Panc1 (cell line): ENCODE data around the gene CACNG7. TPM values are rescaled to one million over a fixed set of nuclear protein-coding genes. Genes with fewer than 3 reads are reported as not detected.
A peak's percentile ranks its signal among the peaks of the same experiment; 100 is the strongest.
"Not testable (repeated sequence)": the region's sequence is repeated elsewhere in the genome, so short reads cannot be mapped to it uniquely, and the experiment has no call there.

Source experiments
- ATAC-seq: fragments of 200-7000 bp; cut with Tn5 transposase; 2 replicates; pipeline ENCODE4 v1.9.1; 2020; ENCODE audit warnings: mild to moderate bottlenecking, moderate library complexity
- BruUV-seq: library from RNA; stranded (reverse); fragments of 400-500 nt; replicated peaks from 2 replicates; lab custom pipeline; 2021; lab: Mats Ljungman, UMichigan
- CTCF ChIA-PET: fragments of 300-600 bp; sonication (Branson Sonifier 250); formaldehyde crosslinking; loops from one replicate; lab custom pipeline; 2022; ENCODE audit warnings: antibody characterized with exemption; lab: Charles Lee
- POLR2A ChIA-PET: fragments of 300-600 bp; sonication (Branson Sonifier 250); formaldehyde crosslinking; loops from one replicate; lab custom pipeline; 2022; ENCODE audit warnings: antibody characterized with exemption; lab: Charles Lee
- DNase-seq: peaks from one replicate; pipeline ENCODE4 v3.0.0-alpha.2; 2010; ENCODE audit warnings: low read depth, low spot score
- H3K27ac ChIP-seq: 2 replicates; pipeline ENCODE4 v1.5.1; 2011; ENCODE audit warnings: mild to moderate bottlenecking, low read length, inconsistent platforms
- H3K27me3 ChIP-seq: fragments of 200-500 bp; sonication (Bioruptor generic); 2 replicates; pipeline ENCODE4 v1.6.0; 2014; ENCODE audit warnings: low read length, inconsistent platforms; ENCODE audit not compliant: control insufficient read depth, insufficient read depth
- H3K36me3 ChIP-seq: fragments of 200-500 bp; sonication (Bioruptor generic); 2 replicates; pipeline ENCODE4 v1.5.1; 2014; ENCODE audit warnings: inconsistent platforms, mild to moderate bottlenecking, low read length, moderate library complexity; ENCODE audit not compliant: control insufficient read depth, insufficient read depth
- H3K4me1 ChIP-seq: 2 replicates; pipeline ENCODE4 v1.5.1; 2011; ENCODE audit warnings: inconsistent platforms, mild to moderate bottlenecking, low read length, moderate library complexity; ENCODE audit not compliant: control insufficient read depth, insufficient read depth
- H3K4me3 ChIP-seq, 2 experiments: 2 replicates each; pipeline ENCODE4 v1.5.1; 2011 to 2012; ENCODE audit warnings: low read depth in 2 of 2, low read length in 2 of 2, mild to moderate bottlenecking in 2 of 2, inconsistent platforms in 1 of 2, moderate library complexity in 1 of 2
- H3K9me3 ChIP-seq: fragments of 200-500 bp; sonication (Bioruptor generic); 2 replicates; pipeline ENCODE4 v1.5.1; 2014; ENCODE audit warnings: low read depth, mild to moderate bottlenecking, inconsistent platforms, low read length, moderate library complexity; ENCODE audit not compliant: control insufficient read depth, insufficient read depth
- CTCF ChIP-seq: fragments of 450-650 bp; IDR thresholded peaks from 2 replicates; pipeline ENCODE4 v1.5.1; 2017; ENCODE audit warnings: mild to moderate bottlenecking
- POLR2AphosphoS5 ChIP-seq: IDR thresholded peaks from 2 replicates; pipeline ENCODE4 v1.6.1; 2012; ENCODE audit warnings: mild to moderate bottlenecking, low read depth, low read length, moderate library complexity
- REST ChIP-seq, 2 experiments: IDR thresholded peaks; 2 replicates each; pipeline ENCODE4 v1.6.1; 2011 to 2012; ENCODE audit warnings: low read depth in 2 of 2, control low read depth in 1 of 2, low read length in 1 of 2, mild to moderate bottlenecking in 1 of 2, moderate library complexity in 1 of 2; ENCODE audit not compliant: insufficient read depth in 1 of 2
- SIN3A ChIP-seq: IDR thresholded peaks from 2 replicates; pipeline ENCODE4 v1.6.1; 2012; ENCODE audit warnings: low read depth, mild to moderate bottlenecking, low read length, moderate library complexity, borderline replicate concordance; ENCODE audit not compliant: insufficient read depth
- TCF7L2 ChIP-seq: IDR thresholded peaks from 2 replicates; pipeline ENCODE4 v1.6.1; 2011; ENCODE audit warnings: mild to moderate bottlenecking, low read depth, low read length, inconsistent platforms
- in situ Hi-C: cut with HindIII; loops from 2 replicates; pipeline ENCODE4 v1.10.0; 2016; ENCODE audit warnings: low sequenced_read_pairs, low pct_unique_long_range_greater_than_20kb
- intact Hi-C: fragments of 100-400 bp; cut with micrococcal nuclease; formaldehyde crosslinking; loops from one replicate; pipeline ENCODE4 v1.10.0; 2022; ENCODE audit not compliant: unreplicated experiment
- total RNA-seq: library from RNA; stranded (reverse); gene quantifications from one replicate; pipeline ENCODE4 v1.2.1, GENCODE V29; 2021; ENCODE audit not compliant: unreplicated experiment

Gene CACNG7
- total RNA-seq, 1 experiment from 2014 or later, result 7.7 TPM

- in situ Hi-C loops (no loop called here), intact Hi-C loops (no loop called here)
- H3K27ac ChIP-seq, result peak overlapping the region; percentile 96
- no peaks in the 10 kb centered on the region; the same call in 1 of the 2 replicates for H3K36me3 ChIP-seq
- POLR2A ChIA-PET, result interaction anchor here (0.5 to 2.5 kb wide), 15 partner anchors 9 to 585 kb away, joined by 3 to 16 read pairs (median 4); partner anchors contain the start of gene OSCAR
- TSS peak; percentile 75 for BruUV-seq
- H3K4me1 ChIP-seq, result peaks cover 35% of the 10 kb centered on the region
- no peaks in the 10 kb centered on the region for H3K27me3 ChIP-seq
- peak overlapping the region; percentile 95 to 96 for H3K4me3 ChIP-seq
- CTCF ChIA-PET, result interaction anchor here (0.6 kb wide), 1 partner anchor 1422 kb away, joined by 3 read pairs; no protein-coding TSS in a partner anchor
- peak; percentile 8 for ATAC-seq
- no peak for TF ChIP-seq POLR2AphosphoS5
- TF ChIP-seq SIN3A, result peak; percentile 69; the same call in 1 of the 2 replicates
- no peak for DNase-seq
- H3K9me3 ChIP-seq, result no peaks in the 10 kb centered on the region
These were observed 40.8 kb upstream of the CACNG7 start for GRCh38 chr19:53868091-53868891.

- Histone ChIP-seq H3K4me1 (peaks cover 27% of the 10 kb centered on the region), H3K27me3 (no peaks in the 10 kb centered on the region), H3K9me3 (no peaks in the 10 kb centered on the region), H3K36me3 (peaks cover 6% of the 10 kb centered on the region; the same call in 1 of the 2 replicates), H3K4me3 (peak overlapping the region; percentile 95 to 96), H3K27ac (peak overlapping the region; percentile 88)
- ChIA-PET CTCF (interaction anchor here (0.6 kb wide), 1 partner anchor 1421 kb away, joined by 3 read pairs; no protein-coding TSS in a partner anchor), POLR2A (interaction anchor here (0.5 to 2.5 kb wide), 10 partner anchors 8 to 584 kb away, joined by 3 to 16 read pairs (median 5); partner anchors contain the start of gene OSCAR)
- ATAC-seq (peak; percentile 50), DNase-seq (no peak)
- intact Hi-C loops (no loop called here), in situ Hi-C loops (no loop called here)
- no TSS peak for BruUV-seq
- TF ChIP-seq CTCF (no peak), POLR2AphosphoS5 (peak; percentile 78), TCF7L2 (peak; percentile 53; the same call in 1 of the 2 replicates), REST (IDR thresholded peaks at IDR 0.05; ENCODE audit: insufficient read depth in 1 of 2, low read depth in 2 of 2, low read length in 1 of 2) (no peak), SIN3A (peak; percentile 97)
These were observed 39.9 kb upstream of the CACNG7 start for GRCh38 chr19:53868892-53869804.

GRCh38 chr19:53869805-53870484, 39.1 kb upstream of the CACNG7 start:
- Histone ChIP-seq H3K4me3 (peak overlapping the region; percentile 95 to 96), H3K27ac (peak overlapping the region; percentile 88), H3K4me1 (peaks cover 25% of the 10 kb centered on the region)
- POLR2A ChIA-PET, result interaction anchor here (0.6 to 0.7 kb wide), 3 partner anchors 17 to 335 kb away, joined by 3 to 6 read pairs (median 4); no protein-coding TSS in a partner anchor
- H3K9me3 ChIP-seq, in situ Hi-C loops, ATAC-seq, intact Hi-C loops, H3K27me3 ChIP-seq, H3K36me3 ChIP-seq, BruUV-seq, DNase-seq: not testable (repeated sequence)
- CTCF ChIA-PET, result interaction anchor here (0.6 to 0.9 kb wide), 2 partner anchors 19 to 78 kb away, joined by 6 to 7 read pairs; no protein-coding TSS in a partner anchor
